Peyer's patch (tissue), 4 donors: ENCODE results near the gene ARHGEF38.

ENCODE experiments used
- POLR2A ChIP-seq, 2 donors: fragments of 450-650 bp; IDR thresholded peaks; one replicate each; pipeline ENCODE4 v1.5.1; 2017; ENCODE audit warnings: antibody characterized with exemption in 2 of 2, mild to moderate bottlenecking in 2 of 2, moderate library complexity in 2 of 2
- TF ChIP-seq, protein P1 (sequence below), 6 experiments: fragments of 450-650 bp in 4 of 6; fragments of 200-600 bp in 2 of 6; sonication (generic) in 1 of 6; IDR thresholded peaks; one replicate each; pipeline ENCODE4 v1.5.1; 2017 to 2019; ENCODE audit warnings: antibody characterized with exemption in 6 of 6, mild to moderate bottlenecking in 3 of 6, moderate library complexity in 1 of 6

GRCh38 chr4:105677709-105678108 lies 125.3 kb downstream of the ARHGEF38 start:
- TF ChIP-seq, protein P1, sequence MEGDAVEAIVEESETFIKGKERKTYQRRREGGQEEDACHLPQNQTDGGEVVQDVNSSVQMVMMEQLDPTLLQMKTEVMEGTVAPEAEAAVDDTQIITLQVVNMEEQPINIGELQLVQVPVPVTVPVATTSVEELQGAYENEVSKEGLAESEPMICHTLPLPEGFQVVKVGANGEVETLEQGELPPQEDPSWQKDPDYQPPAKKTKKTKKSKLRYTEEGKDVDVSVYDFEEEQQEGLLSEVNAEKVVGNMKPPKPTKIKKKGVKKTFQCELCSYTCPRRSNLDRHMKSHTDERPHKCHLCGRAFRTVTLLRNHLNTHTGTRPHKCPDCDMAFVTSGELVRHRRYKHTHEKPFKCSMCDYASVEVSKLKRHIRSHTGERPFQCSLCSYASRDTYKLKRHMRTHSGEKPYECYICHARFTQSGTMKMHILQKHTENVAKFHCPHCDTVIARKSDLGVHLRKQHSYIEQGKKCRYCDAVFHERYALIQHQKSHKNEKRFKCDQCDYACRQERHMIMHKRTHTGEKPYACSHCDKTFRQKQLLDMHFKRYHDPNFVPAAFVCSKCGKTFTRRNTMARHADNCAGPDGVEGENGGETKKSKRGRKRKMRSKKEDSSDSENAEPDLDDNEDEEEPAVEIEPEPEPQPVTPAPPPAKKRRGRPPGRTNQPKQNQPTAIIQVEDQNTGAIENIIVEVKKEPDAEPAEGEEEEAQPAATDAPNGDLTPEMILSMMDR (IDR thresholded peaks at IDR 0.05): no peak
- TF ChIP-seq POLR2A (IDR thresholded peaks at IDR 0.05): no peak
